ENCODE measurements around the gene NCBP2L.

DNA sequence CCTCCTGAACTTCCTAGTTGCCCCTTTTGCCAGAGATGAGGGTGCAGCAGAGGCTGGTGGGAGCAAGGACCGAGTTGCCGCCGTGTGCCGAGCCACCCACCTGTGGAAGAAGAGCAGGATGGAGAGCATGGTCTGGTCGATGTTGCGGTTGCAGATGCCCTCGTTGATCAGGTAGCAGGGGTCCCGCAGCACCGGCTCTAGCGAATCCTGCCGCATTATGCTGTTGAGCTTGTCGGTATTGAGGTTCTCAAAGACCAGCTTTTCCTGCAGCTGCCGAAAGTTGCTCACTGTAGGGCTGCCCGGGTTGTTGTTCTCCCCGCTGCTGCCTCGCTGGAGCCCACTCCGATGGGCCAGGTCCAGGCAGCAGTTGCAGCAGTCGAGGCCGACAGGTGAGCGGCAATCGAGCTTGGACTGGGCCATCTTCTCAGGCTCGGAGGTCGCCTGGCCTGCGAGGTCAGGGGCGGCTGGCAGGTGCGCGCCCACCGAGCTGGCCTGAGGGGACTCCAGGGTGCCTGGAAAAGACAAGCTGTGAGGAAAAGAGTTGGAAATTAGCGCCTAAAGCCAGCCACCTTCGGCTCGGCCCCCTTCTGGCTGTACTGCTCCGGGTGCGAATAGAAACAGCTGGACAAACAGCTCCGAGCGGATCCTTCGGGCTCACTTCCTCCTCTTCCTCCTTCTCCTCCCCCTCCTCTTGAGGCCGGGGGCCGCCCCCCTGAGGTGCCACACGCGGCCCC lies 2.4 kb upstream of the NCBP2L start:
- TF ChIP-seq POLR2A (IDR thresholded peaks at IDR 0.05; ENCODE audit: low read depth, low read length): no peak
- TF ChIP-seq POLR2AphosphoS5 (IDR thresholded peaks at IDR 0.05; ENCODE audit: low read depth, low read length): no peak
- no peak for TF ChIP-seq TAF1 (IDR thresholded peaks at IDR 0.05; ENCODE audit: borderline replicate concordance, low read depth, low read length)
